Colon (tissue), 2 donors: ENCODE data around the gene CUBN.

Experiments
- FAIRE-seq: peaks from 2 replicates; lab custom pipeline; 2012; peaks lifted over from hg19 to GRCh38; lab: Jason Lieb, UNC
- donor health status: control.
- donor health status: control.

Gene CUBN

DNA sequence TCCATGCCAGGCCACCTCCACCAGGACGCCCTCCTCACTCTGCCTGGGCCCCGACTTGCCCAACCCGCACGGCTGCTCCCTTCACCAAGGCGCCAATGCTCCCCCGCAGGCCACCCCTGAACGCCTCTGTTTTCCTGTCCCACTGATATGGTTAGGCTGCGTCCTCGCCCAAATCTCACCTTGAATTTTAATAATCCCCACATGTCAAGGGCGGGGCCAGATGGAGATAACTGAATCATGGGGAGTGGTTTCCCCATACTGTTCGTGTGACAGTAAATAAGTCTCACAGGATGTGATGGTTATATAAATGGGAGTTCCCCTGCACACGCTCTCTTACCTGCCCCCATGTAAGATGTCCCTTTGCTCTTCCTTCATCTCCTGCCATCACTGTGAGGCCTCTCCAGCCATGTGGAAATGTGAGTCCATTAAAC is 342.2 kb downstream of the CUBN start:
- FAIRE-seq, result no peak

GRCh38 chr10:16780338-16780880 is 349.2 kb downstream of the CUBN start:
- FAIRE-seq, result no peak

GRCh38 chr10:16779384-16779915 is 350.2 kb downstream of the CUBN start:
- no peak for FAIRE-seq

GRCh38 chr10:16777473-16778370 is 351.9 kb downstream of the CUBN start:
- FAIRE-seq, result no peak

DNA sequence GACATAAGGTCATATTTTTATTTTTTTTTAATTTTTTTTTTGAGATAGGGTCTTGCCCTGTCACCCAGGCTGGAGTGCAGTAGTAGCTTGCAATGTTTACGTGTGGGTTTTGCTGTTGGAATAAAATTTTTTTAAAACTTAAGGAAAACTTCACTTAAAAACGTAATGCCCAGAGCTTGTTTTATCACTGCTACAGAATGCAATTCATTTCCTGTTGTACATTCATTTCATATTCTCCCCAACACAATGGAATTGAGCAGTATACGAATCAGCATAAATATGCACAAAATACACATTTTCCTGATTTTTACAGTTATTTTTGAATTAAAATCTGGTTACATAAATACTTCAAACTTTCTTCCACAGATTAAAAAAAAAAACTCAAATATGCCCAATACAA is 352.7 kb downstream of the CUBN start:
- FAIRE-seq, result no peak
